ENCODE results near the gene USP5. TPM values are rescaled to one million over a fixed set of nuclear protein-coding genes. Genes with fewer than 3 reads are reported as not detected.

Gene USP5
- total RNA-seq, 2 experiments from 2014 or later: 70.4 to 129 TPM

- no peak overlapping the region for H3K4me3 ChIP-seq (ENCODE audit: low read depth, low read length, poor library complexity, severe bottlenecking)
- intact Hi-C loops (cut with micrococcal nuclease; ENCODE audit: unreplicated experiment): no loop called here
- H3K79me2 ChIP-seq (ENCODE audit: insufficient read depth, low read depth, low read length): no peaks in the 10 kb centered on the region
- no peaks in the 10 kb centered on the region for H3K9me2 ChIP-seq (ENCODE audit: insufficient read depth, low read length)
- ChIA-PET POLR2A (no interaction called here), CTCF (ENCODE audit: unreplicated experiment) (no interaction called here)
- no peaks in the 10 kb centered on the region for H3K36me3 ChIP-seq (ENCODE audit: insufficient read depth, low read length)
- no peak for DNase-seq (ENCODE audit: low spot score)
- BruUV-seq (replicated peaks): no TSS peak
- H3K9me3 ChIP-seq (ENCODE audit: low read length): no peaks in the 10 kb centered on the region
- TF ChIP-seq CTCF (conservative IDR thresholded peaks at IDR 0.05; ENCODE audit: low read length) (no peak), EZH2phosphoT487 (IDR thresholded peaks at IDR 0.05; ENCODE audit: borderline replicate concordance, low read depth, low read length) (no peak)
- H3K27ac ChIP-seq (ENCODE audit: low read depth, low read length, poor library complexity, severe bottlenecking): no peak overlapping the region
- H3K4me2 ChIP-seq (ENCODE audit: low read length): no peak overlapping the region
- H3K4me1 ChIP-seq (ENCODE audit: insufficient read depth, low read length, poor library complexity, severe bottlenecking): peaks cover 9% of the 10 kb centered on the region
- no peak overlapping the region for H2AFZ ChIP-seq (ENCODE audit: low read length)
- H4K20me1 ChIP-seq (ENCODE audit: insufficient read depth, low read length): no peaks in the 10 kb centered on the region
Observed at GRCh38 chr12:6818222-6818621, 33.7 kb upstream of the USP5 start.

- no TSS peak for BruUV-seq (replicated peaks)
- Histone ChIP-seq H4K20me1 (ENCODE audit: insufficient read depth, low read length) (no peaks in the 10 kb centered on the region), H3K4me1 (ENCODE audit: insufficient read depth, low read length, poor library complexity, severe bottlenecking) (peaks cover 6% of the 10 kb centered on the region), H3K27ac (ENCODE audit: low read depth, low read length, poor library complexity, severe bottlenecking) (no peak overlapping the region), H3K9me3 (ENCODE audit: low read length) (no peaks in the 10 kb centered on the region), H3K4me2 (ENCODE audit: low read length) (no peak overlapping the region), H3K79me2 (ENCODE audit: insufficient read depth, low read depth, low read length) (no peaks in the 10 kb centered on the region), H3K4me3 (ENCODE audit: low read depth, low read length, poor library complexity, severe bottlenecking) (no peak overlapping the region), H3K9me2 (ENCODE audit: insufficient read depth, low read length) (no peaks in the 10 kb centered on the region), H3K36me3 (ENCODE audit: insufficient read depth, low read length) (no peaks in the 10 kb centered on the region), H2AFZ (ENCODE audit: low read length) (no peak overlapping the region)
- DNase-seq (ENCODE audit: low spot score): no peak
- POLR2A ChIA-PET: no interaction called here
- no peak for TF ChIP-seq EZH2phosphoT487 (IDR thresholded peaks at IDR 0.05; ENCODE audit: borderline replicate concordance, low read depth, low read length)
- no peak for TF ChIP-seq CTCF (conservative IDR thresholded peaks at IDR 0.05; ENCODE audit: low read length)
- CTCF ChIA-PET (ENCODE audit: unreplicated experiment): no interaction called here
- intact Hi-C loops (cut with micrococcal nuclease; ENCODE audit: unreplicated experiment): no loop called here
Observed at GRCh38 chr12:6818645-6819044, 33.3 kb upstream of the USP5 start.

GRCh38 chr12:6819106-6820030, 32.6 kb upstream of the USP5 start:
- H3K36me3 ChIP-seq (ENCODE audit: insufficient read depth, low read length): no peaks in the 10 kb centered on the region
- no peaks in the 10 kb centered on the region for H4K20me1 ChIP-seq (ENCODE audit: insufficient read depth, low read length)
- intact Hi-C loops (cut with micrococcal nuclease; ENCODE audit: unreplicated experiment): no loop called here
- H3K4me2 ChIP-seq (ENCODE audit: low read length): no peak overlapping the region
- no peak for TF ChIP-seq EZH2phosphoT487 (IDR thresholded peaks at IDR 0.05; ENCODE audit: borderline replicate concordance, low read depth, low read length)
- TF ChIP-seq CTCF (conservative IDR thresholded peaks at IDR 0.05; ENCODE audit: low read length): no peak
- H3K27ac ChIP-seq (ENCODE audit: low read depth, low read length, poor library complexity, severe bottlenecking): no peak overlapping the region
- no peak for DNase-seq (ENCODE audit: low spot score)
- H3K9me3 ChIP-seq (ENCODE audit: low read length): no peaks in the 10 kb centered on the region
- H3K79me2 ChIP-seq (ENCODE audit: insufficient read depth, low read depth, low read length): no peaks in the 10 kb centered on the region
- H2AFZ ChIP-seq (ENCODE audit: low read length): no peak overlapping the region
- peaks cover 6% of the 10 kb centered on the region for H3K4me1 ChIP-seq (ENCODE audit: insufficient read depth, low read length, poor library complexity, severe bottlenecking)
- H3K9me2 ChIP-seq (ENCODE audit: insufficient read depth, low read length): no peaks in the 10 kb centered on the region
- POLR2A ChIA-PET: interaction anchor here (0.6 kb wide), 1 partner anchor 22 kb away, joined by 3 read pairs; the partner anchor contains the start of gene GNB3
- no TSS peak for BruUV-seq (replicated peaks)
- CTCF ChIA-PET (ENCODE audit: unreplicated experiment): no interaction called here
- H3K4me3 ChIP-seq (ENCODE audit: low read depth, low read length, poor library complexity, severe bottlenecking): no peak overlapping the region

All from OCI-LY7 (cell line).